ENCODE data around the gene CCL16.

Gene CCL16

GRCh38 chr17:35972535-35972934 is 8.8 kb downstream of the CCL16 start:
- Histone ChIP-seq H3K27ac (ENCODE audit: poor library complexity, severe bottlenecking) (no peak overlapping the region), H3K36me3 (ENCODE audit: low read depth) (no peaks in the 10 kb centered on the region), H3K9me3 (ENCODE audit: severe bottlenecking) (peaks cover 3% of the 10 kb centered on the region), H3K4me3 (ENCODE audit: severe bottlenecking) (no peak overlapping the region), H3K4me1 (ENCODE audit: insufficient read depth, poor library complexity, severe bottlenecking) (peaks cover 11% of the 10 kb centered on the region), H3K27me3 (ENCODE audit: insufficient read depth, poor library complexity, severe bottlenecking) (no peaks in the 10 kb centered on the region)
- DNase-seq (ENCODE audit: low spot score): no peak
- no peak for ATAC-seq (ENCODE audit: low read depth)
- no peak for TF ChIP-seq CTCF (IDR thresholded peaks at IDR 0.05; ENCODE audit: poor library complexity, severe bottlenecking)

GRCh38 chr17:35972066-35972465 is 9.2 kb downstream of the CCL16 start:
- ATAC-seq (ENCODE audit: low read depth): no peak
- peaks cover 11% of the 10 kb centered on the region for H3K4me1 ChIP-seq (ENCODE audit: insufficient read depth, poor library complexity, severe bottlenecking)
- H3K36me3 ChIP-seq (ENCODE audit: low read depth): no peaks in the 10 kb centered on the region
- TF ChIP-seq CTCF (IDR thresholded peaks at IDR 0.05; ENCODE audit: poor library complexity, severe bottlenecking): no peak
- no peaks in the 10 kb centered on the region for H3K27me3 ChIP-seq (ENCODE audit: insufficient read depth, poor library complexity, severe bottlenecking)
- peaks cover 3% of the 10 kb centered on the region for H3K9me3 ChIP-seq (ENCODE audit: severe bottlenecking)
- no peak overlapping the region for H3K4me3 ChIP-seq (ENCODE audit: severe bottlenecking)
- no peak overlapping the region for H3K27ac ChIP-seq (ENCODE audit: poor library complexity, severe bottlenecking)
- DNase-seq (ENCODE audit: low spot score): no peak

- DNase-seq (ENCODE audit: low spot score) (no peak), ATAC-seq (ENCODE audit: low read depth) (peak; percentile 62)
- no peak overlapping the region for H3K4me3 ChIP-seq (ENCODE audit: severe bottlenecking)
- H3K9me3 ChIP-seq (ENCODE audit: severe bottlenecking): no peaks in the 10 kb centered on the region
- peaks cover 11% of the 10 kb centered on the region for H3K4me1 ChIP-seq (ENCODE audit: insufficient read depth, poor library complexity, severe bottlenecking)
- no peaks in the 10 kb centered on the region for H3K36me3 ChIP-seq (ENCODE audit: low read depth)
- H3K27ac ChIP-seq (ENCODE audit: poor library complexity, severe bottlenecking): no peak overlapping the region
- peak; percentile 85 for TF ChIP-seq CTCF (IDR thresholded peaks at IDR 0.05; ENCODE audit: poor library complexity, severe bottlenecking)
- no peaks in the 10 kb centered on the region for H3K27me3 ChIP-seq (ENCODE audit: insufficient read depth, poor library complexity, severe bottlenecking)
These were observed 11.5 kb downstream of the CCL16 start for GRCh38 chr17:35969558-35970380.

GRCh38 chr17:35968520-35969054 is 12.7 kb downstream of the CCL16 start:
- no peak for TF ChIP-seq CTCF (IDR thresholded peaks at IDR 0.05; ENCODE audit: poor library complexity, severe bottlenecking)
- H3K4me1 ChIP-seq (ENCODE audit: insufficient read depth, poor library complexity, severe bottlenecking): peaks cover 5% of the 10 kb centered on the region
- no peaks in the 10 kb centered on the region for H3K36me3 ChIP-seq (ENCODE audit: low read depth)
- no peak overlapping the region for H3K4me3 ChIP-seq (ENCODE audit: severe bottlenecking)
- H3K27ac ChIP-seq (ENCODE audit: poor library complexity, severe bottlenecking): no peak overlapping the region
- no peak for ATAC-seq (ENCODE audit: low read depth)
- DNase-seq (ENCODE audit: low spot score): no peak
- no peaks in the 10 kb centered on the region for H3K27me3 ChIP-seq (ENCODE audit: insufficient read depth, poor library complexity, severe bottlenecking)
- H3K9me3 ChIP-seq (ENCODE audit: severe bottlenecking): no peaks in the 10 kb centered on the region

GRCh38 chr17:35965272-35965671 is 16.0 kb downstream of the CCL16 start:
- ATAC-seq (ENCODE audit: low read depth) (no peak), DNase-seq (ENCODE audit: low spot score) (no peak)
- Histone ChIP-seq H3K27ac (ENCODE audit: poor library complexity, severe bottlenecking) (no peak overlapping the region), H3K4me3 (ENCODE audit: severe bottlenecking) (no peak overlapping the region), H3K4me1 (ENCODE audit: insufficient read depth, poor library complexity, severe bottlenecking) (no peaks in the 10 kb centered on the region), H3K27me3 (ENCODE audit: insufficient read depth, poor library complexity, severe bottlenecking) (no peaks in the 10 kb centered on the region), H3K9me3 (ENCODE audit: severe bottlenecking) (no peaks in the 10 kb centered on the region), H3K36me3 (ENCODE audit: low read depth) (no peaks in the 10 kb centered on the region)
- TF ChIP-seq CTCF (IDR thresholded peaks at IDR 0.05; ENCODE audit: poor library complexity, severe bottlenecking): no peak

Data from RWPE2 (cell line).